Activated CD4-positive, alpha-beta T cell treated with anti-CD3 and anti-CD28 coated beads, Interleukin-2, Interleukin-6, amounts not matched to agents 100 ng/mL and 50 ng/mL, durations not matched to agents 16 hours and 8 hours (primary cell): Measurements from ENCODE around the gene AEBP1.

Source experiments
- DNase-seq: peaks from one replicate; pipeline ENCODE4 v3.0.0-alpha.2; 2020

AEBP1 gene

GRCh38 chr7:44067064-44067951 is 36.8 kb upstream of the AEBP1 start:
- no peak for DNase-seq

- DNase-seq = no peak
Measured at GRCh38 chr7:44068054-44068453, 36.1 kb upstream of the AEBP1 start.

DNA sequence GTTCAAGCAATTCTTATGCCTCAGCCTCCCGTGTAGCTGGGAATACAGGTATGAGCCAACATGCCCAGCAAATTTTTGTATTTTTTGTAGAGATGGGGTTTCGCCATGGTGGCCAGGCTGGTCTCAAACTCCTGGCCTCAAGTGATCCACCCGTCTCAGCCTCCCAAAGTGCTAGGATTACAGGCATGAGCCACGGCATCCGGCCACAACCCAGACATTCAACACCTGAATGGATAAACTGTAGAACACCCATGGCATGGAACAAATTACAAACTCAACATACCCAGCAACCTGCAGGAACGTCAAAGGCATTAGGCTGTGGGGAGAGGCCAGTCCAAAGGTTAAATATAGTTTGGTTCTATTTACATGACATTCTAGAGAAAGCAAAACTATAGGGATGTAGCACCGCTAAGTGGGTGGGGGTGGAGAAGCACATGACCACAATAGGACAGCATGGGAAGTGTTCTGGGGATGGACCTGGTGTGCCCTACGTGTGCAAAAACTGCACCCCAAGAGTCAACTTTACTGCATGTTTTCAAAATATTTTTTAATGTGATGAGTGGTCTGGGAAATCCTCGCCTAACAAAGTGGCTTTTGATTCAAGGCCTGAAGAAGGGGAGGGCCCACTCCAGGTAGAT is 32.3 kb upstream of the AEBP1 start:
- no peak for DNase-seq

DNA sequence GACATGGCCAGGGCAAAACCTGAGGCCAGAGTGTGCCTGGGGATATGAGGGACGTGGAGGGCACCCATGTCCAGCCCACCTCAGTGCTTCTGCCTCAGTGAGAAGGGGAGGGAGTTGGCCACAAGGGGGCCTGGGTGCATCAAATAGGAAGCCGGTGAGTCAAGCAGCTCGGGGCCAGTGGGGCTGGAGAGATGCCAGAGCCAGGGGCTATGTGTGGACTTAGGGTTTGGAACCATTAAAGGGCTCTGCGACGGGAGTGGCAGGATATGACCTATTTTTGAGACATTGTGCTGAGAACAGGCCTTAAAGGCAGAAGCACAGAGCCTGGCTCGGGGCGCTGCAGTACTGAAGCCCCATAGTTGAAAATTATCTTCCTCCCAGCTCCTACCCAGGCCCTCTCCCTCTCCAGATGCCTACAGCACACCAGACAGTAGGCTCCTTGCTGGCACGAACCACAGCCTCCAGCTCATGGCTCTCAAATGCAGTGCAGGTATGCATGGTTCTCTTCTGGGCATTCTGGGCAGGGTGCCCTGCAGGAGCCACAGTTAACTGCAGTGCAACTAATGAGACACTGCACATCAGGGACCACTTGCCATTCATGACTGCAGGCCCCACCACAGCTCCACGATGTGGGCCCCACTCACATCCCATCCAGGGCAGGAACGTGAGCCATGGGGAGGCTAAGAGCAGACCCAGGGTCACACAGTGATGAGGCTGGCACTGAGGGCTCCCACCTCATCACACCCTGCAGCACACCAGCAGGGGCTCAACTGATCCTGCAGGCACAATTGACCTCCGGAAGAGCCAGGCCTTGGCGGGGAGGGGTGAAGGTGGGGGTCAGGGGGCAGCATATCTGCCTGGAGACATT is 31.5 kb upstream of the AEBP1 start:
- peak; percentile 43 for DNase-seq

DNA sequence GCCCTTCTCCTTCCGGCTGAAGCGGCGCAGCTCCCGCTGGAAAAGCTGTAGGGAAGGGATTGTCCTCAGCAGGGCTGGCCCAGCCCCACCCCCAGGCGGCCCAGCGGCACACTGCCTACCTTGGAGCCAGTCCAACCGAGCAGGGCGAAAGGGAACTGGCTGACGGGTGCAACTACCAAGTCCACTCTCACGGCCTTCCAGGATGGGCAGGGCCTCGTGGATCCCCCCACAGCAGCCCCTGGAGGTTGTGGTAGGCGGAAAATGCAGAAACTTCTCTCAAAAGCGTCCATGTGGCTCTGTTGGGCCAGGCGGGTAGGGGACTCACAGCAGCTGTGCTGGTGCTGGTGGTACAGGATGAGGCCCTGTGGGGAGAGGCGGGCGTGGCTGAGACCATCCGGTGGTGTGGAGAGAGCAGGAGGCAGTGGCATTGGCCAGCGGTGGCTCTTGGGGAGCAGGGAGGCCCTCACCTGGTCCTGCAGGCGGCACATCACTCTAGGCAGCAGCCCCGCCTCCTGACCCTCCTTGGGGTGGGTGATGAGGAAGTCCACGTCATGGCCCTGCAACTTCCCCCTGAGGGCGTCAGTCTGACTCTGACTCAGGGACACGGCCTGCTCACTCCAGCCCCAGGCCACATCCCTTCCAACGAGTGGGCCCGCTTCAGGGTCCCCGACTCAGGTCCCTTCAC is 30.3 kb upstream of the AEBP1 start:
- DNase-seq = peak; percentile 42

DNA sequence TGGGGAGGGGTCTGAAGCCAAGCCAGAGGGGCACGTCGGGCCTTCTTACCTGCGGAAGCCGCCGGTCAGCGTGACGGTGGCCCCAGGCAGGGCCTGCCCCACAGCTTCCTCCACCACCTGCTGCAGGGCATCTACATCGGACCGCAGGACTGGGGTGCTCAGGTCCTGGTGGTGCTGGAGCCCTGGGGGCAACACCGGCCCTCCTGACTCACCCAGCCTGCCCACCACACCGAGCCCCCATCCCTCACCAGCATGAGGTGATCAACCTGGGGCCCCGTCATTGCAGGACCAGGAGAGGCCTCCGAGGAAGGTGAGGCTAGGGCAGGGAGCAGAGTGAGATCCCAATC is 29.8 kb upstream of the AEBP1 start:
- DNase-seq = no peak

GRCh38 chr7:44075296-44076075 is 28.7 kb upstream of the AEBP1 start:
- no peak for DNase-seq

DNA sequence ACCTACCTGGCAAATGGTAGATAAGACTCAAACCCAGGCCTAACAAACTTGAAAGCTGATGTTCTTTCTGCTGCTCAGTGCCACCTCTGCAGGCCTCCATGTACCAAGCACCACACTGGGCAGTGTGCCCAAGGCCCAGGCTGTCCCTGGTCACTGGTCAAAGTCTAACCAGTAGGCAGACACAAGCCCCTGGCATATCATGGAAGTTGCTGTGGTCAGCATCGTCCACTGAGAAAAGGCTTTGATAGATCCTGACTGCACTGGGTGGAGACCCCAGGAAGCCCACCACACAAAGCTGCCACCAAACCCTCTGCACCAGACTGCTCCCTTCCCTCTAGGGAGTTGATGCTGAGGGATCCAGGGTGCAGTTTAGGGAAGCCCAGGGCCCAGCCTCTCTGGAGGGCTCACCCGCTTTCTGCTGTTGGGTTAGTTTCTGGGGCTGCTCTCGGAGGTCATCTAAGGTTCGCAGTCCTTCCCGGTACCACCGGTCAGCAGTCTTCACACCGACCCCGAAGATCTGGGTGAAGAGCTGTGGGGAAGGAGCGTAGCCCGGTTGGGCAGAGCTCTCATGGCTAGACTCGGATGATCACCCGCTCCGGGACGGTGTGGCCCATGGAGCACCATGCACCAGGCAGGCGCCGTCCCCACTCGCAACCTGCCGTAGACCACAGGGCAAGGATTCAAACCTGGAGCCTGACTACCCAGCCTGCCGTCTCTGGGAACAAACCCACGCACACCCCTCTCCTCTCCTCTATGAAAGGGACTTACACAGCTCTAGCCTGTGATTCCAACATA is 27.8 kb upstream of the AEBP1 start:
- no peak for DNase-seq

GRCh38 chr7:44077061-44077460 is 27.1 kb upstream of the AEBP1 start:
- no peak for DNase-seq

DNA sequence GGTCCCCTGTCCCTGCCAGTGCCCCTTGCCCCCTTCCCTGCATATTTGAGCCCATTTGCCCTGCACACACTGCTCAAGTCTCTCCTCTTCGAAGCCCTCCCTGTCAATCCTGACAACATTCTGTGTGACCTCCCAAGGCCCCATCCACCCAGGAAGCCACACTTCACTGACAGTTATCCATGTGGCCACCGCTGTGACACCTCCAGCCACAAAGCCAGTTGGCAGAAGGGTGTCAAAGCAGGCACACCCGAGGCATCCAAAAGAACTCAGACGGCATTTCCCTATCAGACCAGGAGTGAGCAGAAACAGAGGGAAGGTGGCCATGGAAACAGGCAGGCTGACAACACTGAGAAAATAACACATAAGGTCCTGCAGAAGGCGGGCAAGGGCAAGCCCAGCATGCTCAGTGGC is 26.5 kb upstream of the AEBP1 start:
- DNase-seq = peak; percentile 24

DNA sequence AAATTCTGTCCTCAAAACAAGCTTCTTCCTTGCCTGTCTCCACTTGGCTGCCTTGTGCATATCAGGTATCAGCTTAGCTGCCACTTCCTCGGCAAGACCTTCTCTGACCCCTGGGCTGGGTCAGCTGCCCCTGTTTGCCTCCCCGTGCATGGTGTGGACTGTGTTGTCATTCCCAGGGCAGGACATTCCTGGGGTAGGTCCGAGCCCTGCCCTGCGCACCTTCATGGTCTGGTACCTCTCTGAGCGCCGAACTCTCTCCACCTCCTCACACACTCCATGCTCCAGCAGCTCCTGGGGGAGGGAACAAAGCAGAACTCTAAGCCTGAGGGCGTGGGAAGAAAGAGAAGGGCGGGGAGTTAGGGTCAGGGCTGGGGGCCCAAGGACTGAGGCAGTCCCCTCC is 25.6 kb upstream of the AEBP1 start:
- no peak for DNase-seq

GRCh38 chr7:44079331-44080021 is 24.7 kb upstream of the AEBP1 start:
- no peak for DNase-seq

- DNase-seq = no peak
Measured at GRCh38 chr7:44080118-44080517, 24.0 kb upstream of the AEBP1 start.

- DNase-seq = no peak
Measured at GRCh38 chr7:44080686-44081265, 23.4 kb upstream of the AEBP1 start.

DNA sequence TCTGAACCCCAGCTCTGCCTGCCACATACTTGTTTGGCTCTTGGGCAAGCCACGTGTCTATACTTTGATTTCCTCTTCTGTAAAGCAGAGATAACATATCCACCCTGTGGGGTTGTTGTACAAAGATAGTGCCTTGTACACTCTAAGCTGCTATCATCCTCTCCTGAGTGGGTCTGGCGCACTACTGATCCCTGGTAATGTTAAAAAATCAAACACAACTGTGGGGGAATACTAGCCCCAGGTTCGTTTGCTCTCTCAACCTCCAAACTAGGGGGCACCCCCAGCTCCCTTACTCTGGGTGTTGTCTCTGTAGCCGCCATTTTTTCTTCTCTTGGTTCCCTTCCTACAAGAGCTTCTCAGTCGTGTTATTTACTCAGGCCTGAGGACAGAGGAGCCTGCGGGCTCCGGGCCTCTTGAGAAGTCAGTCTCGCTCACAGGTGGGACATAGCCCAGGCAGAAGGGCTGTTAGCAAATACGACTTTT is 22.8 kb upstream of the AEBP1 start:
- peak; percentile 58 for DNase-seq

GRCh38 chr7:44082541-44083207 is 21.5 kb upstream of the AEBP1 start:
- DNase-seq = peak; percentile 100

GRCh38 chr7:44083796-44084195 is 20.3 kb upstream of the AEBP1 start:
- no peak for DNase-seq

DNA sequence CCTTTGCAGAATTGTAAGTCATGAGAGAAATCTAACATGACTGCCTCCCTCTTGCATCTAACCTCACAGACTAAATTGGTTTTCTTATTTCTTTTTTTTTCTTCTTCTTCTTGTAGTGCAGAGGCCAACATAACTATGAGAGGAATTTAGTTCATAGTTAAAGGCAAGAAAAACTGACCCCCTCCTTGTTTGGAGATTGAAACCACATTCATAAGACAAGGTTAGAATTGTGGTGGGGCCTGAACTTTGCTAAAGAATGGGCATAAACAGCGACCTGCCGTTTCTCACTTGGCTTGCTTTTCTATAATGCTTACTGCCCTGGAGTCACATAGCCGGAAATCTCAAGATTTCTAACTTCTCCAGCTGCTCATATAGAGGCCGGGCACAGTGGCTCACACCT is 19.4 kb upstream of the AEBP1 start:
- DNase-seq = no peak

DNA sequence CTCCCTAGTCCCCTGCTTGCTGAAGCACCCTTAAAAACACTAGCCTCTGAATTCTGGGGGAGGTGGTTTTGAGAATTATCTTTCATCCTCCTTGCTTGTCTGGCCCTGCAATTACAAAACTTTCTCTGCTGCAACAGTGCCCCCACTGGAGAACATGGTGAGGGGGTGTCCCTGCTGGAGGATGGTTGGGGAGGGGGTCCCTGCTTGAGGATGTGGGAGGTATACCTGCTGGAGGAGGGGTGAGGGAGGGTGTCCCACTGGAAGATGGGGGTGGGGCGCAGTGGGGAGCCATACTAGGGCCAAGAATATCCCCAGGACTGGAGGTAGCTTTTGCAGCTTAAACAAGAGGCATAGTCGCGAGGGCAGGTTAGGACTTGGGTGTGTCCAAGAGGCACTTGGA is 18.6 kb upstream of the AEBP1 start:
- DNase-seq = no peak

- DNase-seq = no peak
Measured at GRCh38 chr7:44086627-44087026, 17.5 kb upstream of the AEBP1 start.
